VCaP (cell line): Measurements from ENCODE around the gene WRAP73.

Experiments
- H3K27ac ChIP-seq: fragments of 450-650 bp; 2 replicates; pipeline ENCODE4 v1.5.1; 2017
- TF ChIP-seq, protein P1 (sequence below): fragments of 450-650 bp; conservative IDR thresholded peaks from 2 replicates; pipeline ENCODE4 v1.5.1; 2017; ENCODE audit warnings: mild to moderate bottlenecking, moderate library complexity

Gene WRAP73

DNA sequence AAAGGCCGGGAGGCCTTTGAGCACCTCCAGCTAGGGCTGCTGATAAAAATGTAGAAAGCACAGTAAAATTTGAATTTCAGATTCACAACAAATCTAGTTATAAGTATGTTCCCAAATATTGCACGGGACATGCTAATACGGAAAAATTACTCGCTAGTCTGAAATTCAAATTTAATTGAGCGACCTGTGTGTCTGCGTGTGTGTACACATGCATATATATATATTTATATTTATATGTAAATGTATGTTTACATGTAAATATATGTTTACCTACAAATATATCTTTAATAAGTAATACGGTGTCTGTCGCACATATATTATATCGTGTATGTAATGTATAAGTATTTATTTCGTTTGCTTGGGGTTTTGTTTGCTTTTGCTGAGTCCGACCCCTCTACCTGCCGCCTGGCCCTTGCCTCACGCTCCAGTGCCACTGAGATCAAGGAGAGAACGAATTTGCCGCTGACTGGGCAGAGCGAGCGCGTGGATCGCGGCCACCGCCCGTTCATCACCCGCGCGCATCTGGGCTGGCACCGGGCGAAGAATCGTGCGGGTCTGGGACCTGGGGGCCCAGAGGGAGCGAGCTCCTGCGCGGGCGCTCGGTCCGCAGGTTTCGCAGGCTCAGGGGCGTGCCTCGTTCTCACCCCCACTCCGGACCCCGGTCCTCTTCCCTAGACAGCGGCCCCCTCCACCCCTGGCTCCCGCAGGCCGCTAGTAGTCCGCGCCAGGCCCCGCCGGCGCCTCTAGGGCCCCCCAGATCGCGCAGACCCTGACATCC lies 534 bp upstream of the WRAP73 start:
- TF ChIP-seq, protein P1, sequence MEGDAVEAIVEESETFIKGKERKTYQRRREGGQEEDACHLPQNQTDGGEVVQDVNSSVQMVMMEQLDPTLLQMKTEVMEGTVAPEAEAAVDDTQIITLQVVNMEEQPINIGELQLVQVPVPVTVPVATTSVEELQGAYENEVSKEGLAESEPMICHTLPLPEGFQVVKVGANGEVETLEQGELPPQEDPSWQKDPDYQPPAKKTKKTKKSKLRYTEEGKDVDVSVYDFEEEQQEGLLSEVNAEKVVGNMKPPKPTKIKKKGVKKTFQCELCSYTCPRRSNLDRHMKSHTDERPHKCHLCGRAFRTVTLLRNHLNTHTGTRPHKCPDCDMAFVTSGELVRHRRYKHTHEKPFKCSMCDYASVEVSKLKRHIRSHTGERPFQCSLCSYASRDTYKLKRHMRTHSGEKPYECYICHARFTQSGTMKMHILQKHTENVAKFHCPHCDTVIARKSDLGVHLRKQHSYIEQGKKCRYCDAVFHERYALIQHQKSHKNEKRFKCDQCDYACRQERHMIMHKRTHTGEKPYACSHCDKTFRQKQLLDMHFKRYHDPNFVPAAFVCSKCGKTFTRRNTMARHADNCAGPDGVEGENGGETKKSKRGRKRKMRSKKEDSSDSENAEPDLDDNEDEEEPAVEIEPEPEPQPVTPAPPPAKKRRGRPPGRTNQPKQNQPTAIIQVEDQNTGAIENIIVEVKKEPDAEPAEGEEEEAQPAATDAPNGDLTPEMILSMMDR: no peak
- peak overlapping the region; percentile 77; the same call in 1 of the 2 replicates for H3K27ac ChIP-seq

DNA sequence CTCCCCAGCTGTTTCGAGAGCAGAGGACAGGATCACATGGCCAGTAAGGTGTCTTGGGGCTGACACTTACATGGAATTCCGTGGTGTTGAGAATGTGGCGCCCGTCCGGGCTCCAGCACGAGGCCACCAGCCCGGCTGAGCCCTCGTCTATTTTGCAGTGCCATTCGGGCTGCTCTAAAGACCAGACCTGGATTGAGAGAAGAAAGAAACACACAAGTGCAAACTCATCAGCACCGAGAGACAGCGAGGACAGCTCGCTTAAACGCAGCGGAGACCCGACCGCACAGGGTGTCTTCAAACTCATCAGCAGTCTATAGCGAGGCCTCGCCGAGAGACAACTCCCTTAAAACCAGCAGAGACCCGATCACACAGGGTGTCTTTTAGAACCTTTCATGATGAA lies 3.3 kb downstream of the WRAP73 start:
- no peak overlapping the region for H3K27ac ChIP-seq
- TF ChIP-seq, protein P1: no peak

DNA sequence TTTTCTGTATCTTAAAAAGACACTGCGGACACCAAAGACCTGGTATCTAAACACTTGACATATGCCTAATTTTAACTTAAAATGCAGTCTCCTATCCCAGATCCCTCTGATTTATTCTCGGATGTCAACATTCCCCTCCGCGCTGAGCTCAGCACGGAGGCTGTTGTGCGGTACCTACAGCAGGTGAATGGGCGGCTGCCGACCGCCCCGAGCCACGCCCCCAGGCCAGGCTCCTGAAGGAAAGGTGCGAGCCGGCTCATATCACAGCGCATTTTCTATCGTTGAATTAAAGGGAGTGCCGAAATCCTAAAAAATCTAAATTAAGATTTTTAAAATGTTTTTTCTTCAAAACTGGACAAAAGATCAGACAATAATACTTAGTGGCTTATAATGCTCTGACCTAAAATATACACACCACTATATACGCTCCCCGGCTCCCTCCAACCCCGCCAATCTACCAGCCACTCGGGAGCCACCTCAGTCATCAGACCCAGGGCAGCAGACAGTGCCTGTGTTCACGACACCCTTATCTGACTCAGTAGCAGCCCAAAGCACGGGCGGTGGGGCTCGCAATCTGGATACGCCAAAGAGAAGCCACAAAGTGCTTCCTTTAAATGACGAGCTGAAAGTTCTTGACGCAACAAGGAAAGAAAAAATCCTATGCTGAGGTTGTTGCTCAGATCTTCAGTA lies 4.1 kb downstream of the WRAP73 start:
- TF ChIP-seq, protein P1: no peak
- H3K27ac ChIP-seq: no peak overlapping the region

DNA sequence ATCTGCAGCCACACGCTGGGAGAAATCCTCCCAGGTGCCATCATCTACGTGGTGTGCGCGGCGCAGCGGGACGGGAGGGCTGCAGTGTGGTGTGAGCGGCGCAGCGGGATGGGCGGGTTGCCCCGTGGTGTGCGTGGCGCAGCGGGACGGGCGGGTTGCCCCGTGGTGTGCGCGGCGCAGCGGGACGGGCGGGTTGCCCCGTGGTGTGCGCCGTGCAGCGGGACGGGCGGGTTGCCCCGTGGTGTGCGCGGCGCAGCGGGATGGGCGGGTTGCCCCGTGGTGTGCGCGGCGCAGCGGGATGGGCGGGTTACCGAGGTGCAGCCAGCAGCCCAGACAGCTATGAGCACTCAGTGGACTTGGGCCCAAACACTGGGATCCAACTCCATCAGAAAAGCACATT lies 4.7 kb downstream of the WRAP73 start:
- H3K27ac ChIP-seq: no peak overlapping the region
- TF ChIP-seq, protein P1: no peak

DNA sequence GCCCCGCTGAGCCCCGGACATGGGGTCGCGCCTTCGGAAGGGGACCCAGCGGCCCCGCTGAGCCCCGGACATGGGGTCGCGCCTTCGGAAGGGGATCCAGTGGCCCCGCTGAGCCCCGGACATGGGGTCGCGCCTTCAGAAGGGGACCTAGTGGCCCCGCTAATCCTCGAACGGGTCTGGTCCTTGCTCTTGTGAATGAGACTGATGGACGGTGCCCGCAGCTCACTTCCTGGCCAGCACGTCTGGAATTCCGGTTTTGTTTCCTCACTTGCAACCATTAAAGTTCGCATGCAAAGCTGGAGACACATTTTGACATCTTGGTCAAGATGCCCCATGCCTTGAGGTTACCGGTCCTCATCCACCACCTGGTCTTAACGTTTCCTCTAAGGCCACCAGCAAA lies 5.6 kb downstream of the WRAP73 start:
- no peak overlapping the region for H3K27ac ChIP-seq
- TF ChIP-seq, protein P1: no peak

DNA sequence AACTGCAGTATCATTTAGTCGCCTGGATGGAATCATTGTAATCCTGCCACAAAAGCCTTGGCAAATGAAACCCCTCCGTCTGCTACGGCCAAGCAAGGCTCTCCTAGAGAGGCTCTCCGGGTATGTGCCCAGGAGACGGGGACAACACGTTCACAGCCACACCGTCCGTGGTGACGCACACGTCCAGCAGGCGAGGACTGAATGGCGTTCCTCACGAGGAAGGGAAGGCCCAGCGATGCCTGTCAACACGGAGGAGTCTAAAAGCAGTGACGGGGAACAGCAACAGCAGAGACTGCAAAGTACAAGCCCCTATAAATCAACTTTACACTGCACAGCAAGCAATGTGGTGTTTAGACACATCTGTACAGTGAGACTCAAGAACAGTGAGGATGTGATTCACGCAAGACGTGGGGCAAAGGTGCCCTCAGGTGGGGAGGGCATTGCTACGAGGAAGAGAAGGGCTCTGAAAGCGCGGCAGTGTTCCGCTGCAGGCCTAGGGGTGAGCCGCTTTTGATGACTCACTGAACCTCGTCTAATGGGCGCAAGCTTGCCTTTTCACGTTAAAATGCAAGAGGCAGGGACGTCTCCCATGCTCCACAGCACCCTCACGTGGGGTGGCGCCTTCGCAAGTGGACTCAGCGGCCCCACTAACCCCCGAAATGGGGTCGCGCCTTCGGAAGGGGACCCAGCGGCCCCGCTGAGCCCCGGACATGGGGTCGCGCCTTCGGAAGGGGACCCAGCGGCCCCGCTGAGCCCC lies 6.8 kb downstream of the WRAP73 start:
- no peak overlapping the region for H3K27ac ChIP-seq
- TF ChIP-seq, protein P1: no peak

DNA sequence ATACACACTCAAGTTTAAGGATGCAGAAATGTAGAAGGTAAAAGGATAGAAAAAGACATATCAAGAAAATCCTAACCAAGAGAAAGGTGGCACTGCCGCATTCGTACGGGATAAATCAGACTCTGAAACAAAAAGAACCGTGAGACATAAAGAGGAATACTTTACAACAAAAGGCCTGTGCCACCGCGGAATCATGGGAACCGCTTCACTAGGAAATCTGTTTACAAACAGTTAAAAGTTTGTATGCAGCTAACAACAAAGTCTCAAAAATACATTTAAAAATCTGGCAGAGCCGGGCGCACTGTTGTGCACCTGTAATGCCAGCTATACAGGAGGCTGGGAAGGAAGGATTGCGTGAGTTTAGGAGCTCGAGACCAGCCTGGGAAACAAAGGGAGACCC lies 8.1 kb downstream of the WRAP73 start:
- H3K27ac ChIP-seq: no peak overlapping the region
- TF ChIP-seq, protein P1: no peak
